K562 (cell line): ENCODE measurements around the gene YBX1. TPM values are rescaled to one million over a fixed set of nuclear protein-coding genes. Genes with fewer than 3 reads are reported as not detected.

ENCODE experiments used
- ATF3 ChIP-seq, 2 experiments: fragments of 450-650 bp in 1 of 2; sonication (generic) in 1 of 2; formaldehyde crosslinking in 1 of 2; IDR thresholded peaks in 1 of 2; conservative IDR thresholded peaks in 1 of 2; 2 replicates each; pipeline versions ENCODE4 v1.6.1 to v1.8.1; 2016 to 2023; ENCODE audit warnings: mild to moderate bottlenecking in 2 of 2, moderate library complexity in 2 of 2, inconsistent platforms in 1 of 2, missing genetic modification reagents in 1 of 2
- ATF4 ChIP-seq: fragments of 450-650 bp; formaldehyde crosslinking; IDR thresholded peaks from 2 replicates; pipeline ENCODE4 v1.4.0; 2022; ENCODE audit warnings: mild to moderate bottlenecking, moderate library complexity
- ATF7 ChIP-seq: fragments of 450-650 bp; IDR thresholded peaks from 2 replicates; pipeline ENCODE4 v1.7.1; 2014; ENCODE audit warnings: mild to moderate bottlenecking, moderate library complexity
- CBX2 ChIP-seq: fragments of 200-600 bp; sonication (generic); IDR thresholded peaks from one replicate; pipeline ENCODE4 v1.6.1; 2012; ENCODE audit warnings: mild to moderate bottlenecking, low read length, inconsistent platforms; ENCODE audit not compliant: insufficient read depth, poor library complexity, severe bottlenecking
- HDAC6 ChIP-seq: IDR thresholded peaks from 2 replicates; pipeline ENCODE4 v1.6.1; 2012; ENCODE audit warnings: low read depth, mild to moderate bottlenecking, control low read depth, inconsistent platforms, low read length, moderate library complexity
- JUND ChIP-seq, 2 experiments: IDR thresholded peaks; 2 replicates in 1 of 2; 3 replicates in 1 of 2; pipeline ENCODE4 v1.6.1; 2011; ENCODE audit warnings: borderline replicate concordance in 2 of 2, low read depth in 2 of 2, low read length in 2 of 2, improper control_type of control experiment in 1 of 2, missing biosample characterization in 1 of 2, missing genetic modification characterization in 1 of 2, missing genetic modification reagents in 1 of 2
- KAT8 ChIP-seq: fragments of 450-650 bp; IDR thresholded peaks from 2 replicates; pipeline ENCODE4 v1.6.1; 2016; ENCODE audit warnings: low read depth, mild to moderate bottlenecking
- MAFG ChIP-seq: fragments of 450-650 bp; conservative IDR thresholded peaks from 2 replicates; pipeline ENCODE4 v1.6.1; 2016; ENCODE audit warnings: missing genetic modification characterization, missing compliant biosample characterization
- MTF1 ChIP-seq: fragments of 250-450 bp; sonication (Bioruptor Pico); IDR thresholded peaks from 2 replicates; pipeline ENCODE4 v1.9.0; 2021; ENCODE audit warnings: moderate library complexity, mild to moderate bottlenecking, inconsistent platforms, borderline replicate concordance
- NFE2 ChIP-seq: IDR thresholded peaks from 2 replicates; pipeline ENCODE4 v1.6.1; 2014; ENCODE audit warnings: antibody characterized with exemption, low read depth
- RBM39 ChIP-seq: fragments of 200-400 bp; formaldehyde crosslinking; optimal IDR thresholded peaks from 2 replicates; pipeline ENCODE3; 2018; ENCODE audit warnings: low read depth, low read length
- UBTF ChIP-seq, 2 experiments: IDR thresholded peaks; 2 replicates each; pipeline ENCODE4 v1.6.1; 2012; ENCODE audit warnings: improper control_type of control experiment in 2 of 2, low read depth in 2 of 2, low read length in 2 of 2, borderline replicate concordance in 1 of 2
- USF1 ChIP-seq: sonication (generic); formaldehyde crosslinking; IDR thresholded peaks from 2 replicates; pipeline ENCODE4 v1.9.0; 2022; ENCODE audit warnings: mild to moderate bottlenecking, missing genetic modification reagents
- XRCC5 ChIP-seq: fragments of 200-400 bp; formaldehyde crosslinking; IDR thresholded peaks from 2 replicates; pipeline ENCODE4 v1.6.1; 2017; ENCODE audit warnings: low read depth, mild to moderate bottlenecking, low read length
- ZBTB2 ChIP-seq: fragments of 450-650 bp; IDR thresholded peaks from 2 replicates; pipeline ENCODE4 v1.6.1; 2016; ENCODE audit warnings: antibody characterized with exemption
- ZNF263 ChIP-seq: sonication (generic); formaldehyde crosslinking; IDR thresholded peaks from 2 replicates; pipeline ENCODE4 v1.8.0; 2022; ENCODE audit warnings: mild to moderate bottlenecking, missing genetic modification reagents, borderline replicate concordance
- ZNF282 ChIP-seq: sonication (generic); formaldehyde crosslinking; IDR thresholded peaks from 2 replicates; pipeline ENCODE4 v1.8.1; 2023; ENCODE audit warnings: missing genetic modification reagents
- ZNF431 ChIP-seq: sonication (generic); formaldehyde crosslinking; IDR thresholded peaks from 2 replicates; pipeline ENCODE4 v1.8.0; 2022; ENCODE audit warnings: mild to moderate bottlenecking, missing genetic modification reagents
- ZNF551 ChIP-seq: fragments of 250-450 bp; sonication (Bioruptor Pico); IDR thresholded peaks from 2 replicates; pipeline ENCODE4 v1.5.0; 2021; ENCODE audit warnings: mild to moderate bottlenecking, moderate library complexity
- ZNF780A ChIP-seq: fragments of 250-450 bp; sonication (Bioruptor Pico); IDR thresholded peaks from 2 replicates; pipeline ENCODE4 v1.5.0; 2021; ENCODE audit warnings: mild to moderate bottlenecking
- polyA plus RNA-seq, 8 experiments: library from polyadenylated mRNA; depleted of rRNA in 4 of 8; stranded (reverse) in 5 of 8; unstranded in 3 of 8; fragments of >200 nt; fragmentation: Nextera tagmentation in 2 of 8; fragmentation: Illumina TruSeq in 1 of 8; extraction: Ambion mirVana in 2 of 8; extraction: Trizol in 1 of 8; gene quantifications; 2 replicates each; pipeline versions ENCODE4 v1.2.1 to v1.2.3, GENCODE V29; 2011 to 2014; ENCODE audit warnings: inconsistent platforms in 1 of 8, missing spikeins in 1 of 8
- total RNA-seq, 7 experiments: library from RNA; depleted of rRNA in 6 of 7; stranded (reverse); fragments of >200 nt in 6 of 7; fragmentation: Illumina TruSeq in 2 of 7; extraction: Trizol in 2 of 7; gene quantifications; 2 replicates each; pipeline versions ENCODE4 v1.2.1 to v1.2.3, GENCODE V29; 2011 to 2021; ENCODE audit warnings: low replicate concordance in 1 of 7

Gene YBX1
- total and polyA plus RNA-seq, 9 of the 15 experiments (the other 6 are each of a cell fraction or from before 2014, with no cell fraction given), result 363 to 1,955 (median 1,216) TPM

- TF ChIP-seq ZNF780A (no peak), JUND (IDR thresholded peaks at IDR 0.05; ENCODE audit: borderline replicate concordance, low read depth, low read length) (peak; percentile 24; the same call in 1 of the 2 replicates), JUND (tag; IDR thresholded peaks at IDR 0.05; ENCODE audit: borderline replicate concordance, low read depth, low read length) (no peak), XRCC5 (peak; percentile 86; the same call in 1 of the 2 replicates), UBTF (IDR thresholded peaks at IDR 0.05; ENCODE audit: borderline replicate concordance in 1 of 2, low read depth in 2 of 2, low read length in 2 of 2) (peak in 1 of 2 experiments; percentile 78; a peak in 1 of 4 replicates), NFE2 (no peak), ZNF431 (CRISPR knock-in tag) (peak; percentile 83), ZNF282 (CRISPR knock-in tag) (no peak), ZBTB2 (no peak), ZNF551 (CRISPR knock-in tag) (no peak), ATF4 (no peak), ATF7 (peak; percentile 81), ZNF263 (CRISPR knock-in tag) (peak; percentile 66), ATF3 (IDR thresholded peaks at IDR 0.05) (no peak), ATF3 (CRISPR knock-in tag; conservative IDR thresholded peaks at IDR 0.05) (no peak), USF1 (CRISPR knock-in tag) (peak; percentile 99), HDAC6 (no peak), MAFG (tag) (no peak), MTF1 (CRISPR knock-in tag) (no peak), KAT8 (no peak), RBM39 (peak; percentile 91), CBX2 (no peak)
These were observed at the start of gene YBX1 (continued) for GRCh38 chr1:42681741-42682483.
